ENCODE measurements around the gene RXRG. TPM values are rescaled to one million over a fixed set of nuclear protein-coding genes. Genes with fewer than 3 reads are reported as not detected.

RXRG gene
- total and polyA plus RNA-seq, 2 donors (not counting 3 experiments of a cell fraction or from before 2014, with no cell fraction given): not detected

DNA sequence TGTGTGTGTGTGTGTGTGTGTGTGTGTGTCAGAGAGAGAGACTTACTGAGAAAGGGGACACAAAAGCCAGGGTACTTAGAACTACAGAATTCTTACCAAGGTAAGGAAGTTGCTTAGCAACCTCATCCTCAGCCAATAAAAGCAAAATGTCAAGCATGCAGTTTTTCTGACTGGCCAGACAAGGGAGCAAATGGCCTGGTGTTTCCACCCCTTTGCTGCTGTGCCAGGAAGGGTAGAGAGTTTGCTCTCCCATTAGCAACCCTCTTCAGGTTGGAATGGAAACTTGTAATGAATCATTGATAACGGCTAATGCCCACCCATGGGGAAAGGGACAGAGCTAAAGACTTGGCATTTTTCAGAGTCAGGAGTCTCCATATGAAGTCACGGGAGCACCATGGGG lies 10.6 kb downstream of the RXRG start:
- intact Hi-C loops (cut with micrococcal nuclease): no loop called here
- ChIA-PET CTCF (no interaction called here), POLR2A (no interaction called here)
- no peak for FAIRE-seq
- Histone ChIP-seq H3K36me3 (ENCODE audit: control insufficient read depth in 2 of 2, extremely low read depth in 1 of 2, insufficient read depth in 2 of 2, low read length in 2 of 2) (no peaks in the 10 kb centered on the region), H3K4me1 (ENCODE audit: control insufficient read depth, extremely low read depth, insufficient read depth, low read length) (no peaks in the 10 kb centered on the region), H4K20me1 (replicated peaks; ENCODE audit: control insufficient read depth, extremely low read depth, insufficient read depth, low read length) (no peaks in the 10 kb centered on the region), H2AFZ (ENCODE audit: low read depth, low read length) (no peak overlapping the region), H3K9ac (replicated peaks; ENCODE audit: extremely low read depth, insufficient read depth, low read length) (no peak overlapping the region), H3K27me3 (ENCODE audit: control insufficient read depth in 2 of 2, insufficient read depth in 2 of 2, low read length in 2 of 2) (no peaks in the 10 kb centered on the region), H3K9me3 (replicated peaks; ENCODE audit: control insufficient read depth, insufficient read depth, low read length) (no peaks in the 10 kb centered on the region), H3K27ac (ENCODE audit: insufficient read depth, low read depth, low read length) (no peak overlapping the region), H3K4me3 (replicated peaks in 1 of 3; ENCODE audit: insufficient read depth in 1 of 3, low read depth in 1 of 3, low read length in 3 of 3) (no peak overlapping the region), H3K4me2 (ENCODE audit: insufficient read depth, low read length) (no peak overlapping the region), H3K9me1 (replicated peaks; ENCODE audit: control insufficient read depth, extremely low read depth, insufficient read depth, low read length) (no peaks in the 10 kb centered on the region), H3K79me2 (ENCODE audit: control insufficient read depth, insufficient read depth, low read length) (no peaks in the 10 kb centered on the region)
- no TSS peak for BruUV-seq (replicated peaks)
- no peak for TF ChIP-seq POLR2A (IDR thresholded peaks at IDR 0.05; ENCODE audit: low read depth, low read length)
- no peak for TF ChIP-seq EZH2 (IDR thresholded peaks at IDR 0.05; ENCODE audit: borderline replicate concordance, low read depth, low read length, severe bottlenecking)
- TF ChIP-seq JUN (IDR thresholded peaks at IDR 0.05; ENCODE audit: borderline replicate concordance, insufficient read depth, insufficient read length, low read depth): no peak
- no peak for TF ChIP-seq FOS (IDR thresholded peaks at IDR 0.05; ENCODE audit: borderline replicate concordance, insufficient read depth, low read length)
- TF ChIP-seq, protein P1, sequence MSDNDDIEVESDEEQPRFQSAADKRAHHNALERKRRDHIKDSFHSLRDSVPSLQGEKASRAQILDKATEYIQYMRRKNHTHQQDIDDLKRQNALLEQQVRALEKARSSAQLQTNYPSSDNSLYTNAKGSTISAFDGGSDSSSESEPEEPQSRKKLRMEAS (IDR thresholded peaks at IDR 0.05; ENCODE audit: insufficient read depth, insufficient read length): no peak
- TF ChIP-seq MYC (IDR thresholded peaks at IDR 0.05; ENCODE audit: low read depth, low read length): no peak
- TF ChIP-seq, protein P2, sequence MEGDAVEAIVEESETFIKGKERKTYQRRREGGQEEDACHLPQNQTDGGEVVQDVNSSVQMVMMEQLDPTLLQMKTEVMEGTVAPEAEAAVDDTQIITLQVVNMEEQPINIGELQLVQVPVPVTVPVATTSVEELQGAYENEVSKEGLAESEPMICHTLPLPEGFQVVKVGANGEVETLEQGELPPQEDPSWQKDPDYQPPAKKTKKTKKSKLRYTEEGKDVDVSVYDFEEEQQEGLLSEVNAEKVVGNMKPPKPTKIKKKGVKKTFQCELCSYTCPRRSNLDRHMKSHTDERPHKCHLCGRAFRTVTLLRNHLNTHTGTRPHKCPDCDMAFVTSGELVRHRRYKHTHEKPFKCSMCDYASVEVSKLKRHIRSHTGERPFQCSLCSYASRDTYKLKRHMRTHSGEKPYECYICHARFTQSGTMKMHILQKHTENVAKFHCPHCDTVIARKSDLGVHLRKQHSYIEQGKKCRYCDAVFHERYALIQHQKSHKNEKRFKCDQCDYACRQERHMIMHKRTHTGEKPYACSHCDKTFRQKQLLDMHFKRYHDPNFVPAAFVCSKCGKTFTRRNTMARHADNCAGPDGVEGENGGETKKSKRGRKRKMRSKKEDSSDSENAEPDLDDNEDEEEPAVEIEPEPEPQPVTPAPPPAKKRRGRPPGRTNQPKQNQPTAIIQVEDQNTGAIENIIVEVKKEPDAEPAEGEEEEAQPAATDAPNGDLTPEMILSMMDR (IDR thresholded peaks at IDR 0.05; ENCODE audit: extremely low read depth in 1 of 2, insufficient read depth in 1 of 2, low read depth in 1 of 2, low read length in 2 of 2): no peak
- no peak for TF ChIP-seq GATA2 (IDR thresholded peaks at IDR 0.05; ENCODE audit: insufficient read depth, insufficient read length, low read depth, low read length)
- no peak for TF ChIP-seq POLR2AphosphoS5 (IDR thresholded peaks at IDR 0.05; ENCODE audit: insufficient read depth, low read depth, low read length)
- no peak for DNase-seq (ENCODE audit: low read depth, low spot score)
- dilution Hi-C loops (cut with MboI; ENCODE audit: extremely low pct_ligation_motif_present, low sequenced_read_pairs): no loop called here

Data from endothelial cell of umbilical vein (primary cell).